Keratinocyte (primary cell): ENCODE results near the gene TUBB4B. TPM values are rescaled to one million over a fixed set of nuclear protein-coding genes. Genes with fewer than 3 reads are reported as not detected.

Experiments
- DNase-seq: peaks from one replicate; pipeline ENCODE4 v3.0.0-alpha.2; 2011; ENCODE audit warnings: low read depth, missing footprints, low spot score
- FAIRE-seq: peaks from 2 replicates; lab custom pipeline; 2011; peaks lifted over from hg19 to GRCh38; lab: Jason Lieb, UNC
- H2AFZ ChIP-seq: 2 replicates; pipeline ENCODE4 v1.6.0; 2012; ENCODE audit warnings: low read length, control low read depth, inconsistent platforms; ENCODE audit not compliant: control insufficient read depth
- H3K27ac ChIP-seq: 2 replicates; pipeline ENCODE4 v1.5.1; 2011; ENCODE audit warnings: low read length; ENCODE audit not compliant: control insufficient read depth, insufficient read depth
- H3K27me3 ChIP-seq: 3 replicates; pipeline ENCODE4 v1.6.0; 2011; ENCODE audit warnings: low read length; ENCODE audit not compliant: control insufficient read depth, insufficient read depth; ENCODE audit errors: extremely low read depth
- H3K36me3 ChIP-seq, 2 experiments: 2 replicates in 1 of 2; 3 replicates in 1 of 2; pipeline ENCODE4 v1.5.1; 2011; ENCODE audit warnings: low read length in 2 of 2, mild to moderate bottlenecking in 1 of 2; ENCODE audit not compliant: control insufficient read depth in 2 of 2, insufficient read depth in 2 of 2; ENCODE audit errors: extremely low read depth in 1 of 2
- H3K4me1 ChIP-seq: 3 replicates; pipeline ENCODE4 v1.5.1; 2011; ENCODE audit warnings: low read length; ENCODE audit not compliant: control insufficient read depth, insufficient read depth; ENCODE audit errors: extremely low read depth
- H3K4me2 ChIP-seq: 3 replicates; pipeline ENCODE4 v1.6.0; 2011; ENCODE audit warnings: low read depth, low read length; ENCODE audit not compliant: control insufficient read depth, insufficient read depth; ENCODE audit errors: extremely low read depth
- H3K4me3 ChIP-seq, 3 experiments: fragments of 200-600 bp in 1 of 3; sonication (generic) in 1 of 3; 2 replicates in 2 of 3; 3 replicates in 1 of 3; pipeline ENCODE4 v1.5.1; 2011 to 2016; ENCODE audit warnings: low read length in 3 of 3, mild to moderate bottlenecking in 3 of 3, control low read depth in 2 of 3, inconsistent platforms in 1 of 3, low read depth in 1 of 3, mixed read lengths in 1 of 3, mixed run types in 1 of 3, moderate library complexity in 1 of 3; ENCODE audit not compliant: control insufficient read depth in 2 of 3, insufficient read depth in 2 of 3; ENCODE audit errors: extremely low read depth in 1 of 3
- H3K79me2 ChIP-seq: 2 replicates; pipeline ENCODE4 v1.6.0; 2012; ENCODE audit warnings: low read length; ENCODE audit not compliant: control insufficient read depth, insufficient read depth
- H3K9ac ChIP-seq: 3 replicates; pipeline ENCODE4 v1.6.0; 2011; ENCODE audit warnings: low read length; ENCODE audit not compliant: control insufficient read depth, insufficient read depth; ENCODE audit errors: extremely low read depth
- H3K9me1 ChIP-seq: 3 replicates; pipeline ENCODE4 v1.6.0; 2011; ENCODE audit warnings: low read length; ENCODE audit not compliant: control insufficient read depth, insufficient read depth; ENCODE audit errors: extremely low read depth
- H3K9me3 ChIP-seq: 2 replicates; pipeline ENCODE4 v1.5.1; 2012; ENCODE audit warnings: low read depth, low read length; ENCODE audit not compliant: control insufficient read depth
- H4K20me1 ChIP-seq: 3 replicates; pipeline ENCODE4 v1.6.0; 2011; ENCODE audit warnings: low read length; ENCODE audit not compliant: control insufficient read depth, insufficient read depth; ENCODE audit errors: extremely low read depth
- CTCF ChIP-seq, 3 experiments: IDR thresholded peaks in 1 of 3; conservative IDR thresholded peaks in 1 of 3; optimal IDR thresholded peaks in 1 of 3; 2 replicates in 2 of 3; 3 replicates in 1 of 3; pipeline versions ENCODE3 to v1.5.1; 2011; ENCODE audit warnings: low read length in 3 of 3, mild to moderate bottlenecking in 3 of 3, moderate library complexity in 2 of 3, control low read depth in 1 of 3, inconsistent platforms in 1 of 3; ENCODE audit not compliant: insufficient read depth in 2 of 3; ENCODE audit errors: extremely low read depth in 1 of 3
- EZH2 ChIP-seq: IDR thresholded peaks from one replicate; pipeline ENCODE4 v1.6.1; 2012; ENCODE audit warnings: inconsistent platforms, mild to moderate bottlenecking, low read length, moderate library complexity
- dilution Hi-C: fragments of 300-500 bp; cut with MboI; formaldehyde crosslinking; loops from one replicate; pipeline ENCODE4 v1.7.0; 2020; ENCODE audit warnings: low sequenced_read_pairs; ENCODE audit not compliant: extremely low pct_ligation_motif_present
- polyA plus RNA-seq, 5 experiments: library from polyadenylated mRNA; depleted of rRNA in 3 of 5; stranded (reverse) in 3 of 5; stranded (forward) in 1 of 5; unstranded in 1 of 5; fragments of >200 nt; gene quantifications; 1 replicate in 1 of 5; 2 replicates in 3 of 5; 3 replicates in 1 of 5; pipeline versions ENCODE4 v1.2.1 to v1.2.3, GENCODE V29; 2011 to 2012; ENCODE audit warnings: missing spikeins in 2 of 5, low read depth in 1 of 5, low replicate concordance in 1 of 5

Gene TUBB4B
- polyA plus RNA-seq, 1 donor (not counting 4 experiments of a cell fraction or from before 2014, with no cell fraction given), result 440 TPM

GRCh38 chr9:137232101-137232500 lies 9.0 kb upstream of the TUBB4B start:
- Histone ChIP-seq H4K20me1 (no peaks in the 10 kb centered on the region), H3K36me3 (no peaks in the 10 kb centered on the region), H3K27me3 (peaks cover 15% of the 10 kb centered on the region), H3K4me2 (no peak overlapping the region), H3K9me3 (no peaks in the 10 kb centered on the region), H3K4me3 (no peak overlapping the region), H3K4me1 (peaks cover 6% of the 10 kb centered on the region), H3K79me2 (no peaks in the 10 kb centered on the region), H2AFZ (no peak overlapping the region), H3K27ac (no peak overlapping the region), H3K9ac (no peak overlapping the region), H3K9me1 (no peaks in the 10 kb centered on the region)
- dilution Hi-C loops, result no loop called here
- FAIRE-seq (no peak), DNase-seq (no peak)
- TF ChIP-seq CTCF (optimal IDR thresholded peaks at IDR 0.05 in 1 of 3, IDR thresholded peaks at IDR 0.05 in 1 of 3, conservative IDR thresholded peaks at IDR 0.05 in 1 of 3; ENCODE audit: extremely low read depth in 1 of 3, insufficient read depth in 2 of 3, low read length in 3 of 3) (no peak), EZH2 (no peak)

- TF ChIP-seq CTCF (optimal IDR thresholded peaks at IDR 0.05 in 1 of 3, IDR thresholded peaks at IDR 0.05 in 1 of 3, conservative IDR thresholded peaks at IDR 0.05 in 1 of 3; ENCODE audit: extremely low read depth in 1 of 3, insufficient read depth in 2 of 3, low read length in 3 of 3) (no peak), EZH2 (peak; percentile 8)
- no peaks in the 10 kb centered on the region for H3K79me2 ChIP-seq
- no peak overlapping the region for H2AFZ ChIP-seq
- peaks cover 15% of the 10 kb centered on the region for H3K27me3 ChIP-seq
- no peaks in the 10 kb centered on the region for H4K20me1 ChIP-seq
- no peak overlapping the region for H3K9ac ChIP-seq
- DNase-seq, result no peak
- no peaks in the 10 kb centered on the region for H3K9me3 ChIP-seq
- no peak for FAIRE-seq
- no peak overlapping the region for H3K4me3 ChIP-seq
- H3K4me2 ChIP-seq, result no peak overlapping the region
- dilution Hi-C loops, result no loop called here
- H3K4me1 ChIP-seq, result peaks cover 2% of the 10 kb centered on the region
- H3K36me3 ChIP-seq, result no peaks in the 10 kb centered on the region
- H3K9me1 ChIP-seq, result no peaks in the 10 kb centered on the region
- no peak overlapping the region for H3K27ac ChIP-seq
Observed at GRCh38 chr9:137232510-137232909, 8.6 kb upstream of the TUBB4B start.
